SK-N-SH (cell line): Measurements from ENCODE around the gene GYS1. TPM values are rescaled to one million over a fixed set of nuclear protein-coding genes. Genes with fewer than 3 reads are reported as not detected.

ENCODE experiments used
- CTCF ChIA-PET: fragments of 300-600, 350-600 bp; formaldehyde crosslinking; extraction: SDS; loops from one replicate; lab custom pipeline; 2021; lab: Yijun Ruan, JAX
- POLR2A ChIA-PET: fragments of 350-600 bp; sonication (Branson Sonifier 250); formaldehyde crosslinking; extraction: SDS; loops from one replicate; lab custom pipeline; 2020; ENCODE audit warnings: antibody characterized with exemption, inconsistent platforms; lab: Yijun Ruan, JAX
- DNase-seq: peaks from one replicate; pipeline ENCODE4 v3.0.0; 2012
- H2AFZ ChIP-seq: fragments of 200-600 bp; sonication (generic); 2 replicates; pipeline ENCODE4 v1.8.1; 2016; ENCODE audit warnings: antibody characterized with exemption, mild to moderate bottlenecking, low read depth
- H3F3A ChIP-seq: fragments of 200-600 bp; sonication (generic); replicated peaks from 2 replicates; pipeline ENCODE3; 2016; ENCODE audit warnings: antibody characterized with exemption, mild to moderate bottlenecking; ENCODE audit not compliant: insufficient read depth
- H3K27ac ChIP-seq, 2 experiments: fragments of 200-500 bp in 1 of 2; fragments of 200-600 bp in 1 of 2; sonication (Bioruptor generic) in 1 of 2; sonication (generic), shearing (Covaris generic) in 1 of 2; 2 replicates each; pipeline versions ENCODE4 v1.5.1 to v1.6.1; 2014 to 2016; ENCODE audit warnings: low read depth in 2 of 2, inconsistent platforms in 1 of 2, low read length in 1 of 2, mild to moderate bottlenecking in 1 of 2, mixed read lengths in 1 of 2
- H3K27me3 ChIP-seq: fragments of 200-600 bp; sonication (generic), shearing (Covaris generic); 2 replicates; pipeline ENCODE4 v1.6.1; 2016; ENCODE audit warnings: mixed run types; ENCODE audit not compliant: insufficient read depth
- H3K36me3 ChIP-seq, 2 experiments: fragments of 200-500 bp in 1 of 2; fragments of 200-600 bp in 1 of 2; sonication (Bioruptor generic) in 1 of 2; sonication (generic) in 1 of 2; replicated peaks in 1 of 2; 2 replicates each; pipeline versions ENCODE3 to v1.5.1; 2014 to 2016; ENCODE audit warnings: low read length in 1 of 2, mild to moderate bottlenecking in 1 of 2; ENCODE audit not compliant: insufficient read depth in 2 of 2, control insufficient read depth in 1 of 2
- H3K4me1 ChIP-seq, 2 experiments: fragments of 200-500 bp in 1 of 2; fragments of 200-600 bp in 1 of 2; sonication (Bioruptor generic) in 1 of 2; sonication (generic), shearing (Covaris generic) in 1 of 2; 2 replicates each; pipeline versions ENCODE4 v1.5.1 to v1.6.1; 2014 to 2016; ENCODE audit warnings: low read depth in 1 of 2, low read length in 1 of 2, mixed run types in 1 of 2; ENCODE audit not compliant: insufficient read depth in 2 of 2, control insufficient read depth in 1 of 2
- H3K4me2 ChIP-seq: fragments of 200-600 bp; sonication (generic), shearing (Covaris generic); 2 replicates; pipeline ENCODE4 v1.6.1; 2017; ENCODE audit warnings: mixed run types
- H3K4me3 ChIP-seq, 2 experiments: fragments of 200-500 bp in 1 of 2; fragments of 200-600 bp in 1 of 2; sonication (Bioruptor generic) in 1 of 2; sonication (generic), shearing (Covaris generic) in 1 of 2; 2 replicates each; pipeline versions ENCODE4 v1.5.1 to v1.8.1; 2014 to 2016; ENCODE audit warnings: low read depth in 2 of 2, inconsistent platforms in 1 of 2, low read length in 1 of 2, mild to moderate bottlenecking in 1 of 2, mixed read lengths in 1 of 2, moderate library complexity in 1 of 2
- H3K79me2 ChIP-seq: fragments of 200-600 bp; sonication (generic); 2 replicates; pipeline ENCODE4 v1.8.1; 2017; ENCODE audit warnings: mild to moderate bottlenecking; ENCODE audit not compliant: insufficient read depth
- H3K9ac ChIP-seq: fragments of 200-600 bp; sonication (generic); 2 replicates; pipeline ENCODE4 v1.6.1; 2017; ENCODE audit warnings: mixed run types
- H3K9me2 ChIP-seq: fragments of 200-600 bp; sonication (generic); 2 replicates; pipeline ENCODE4 v1.6.1; 2017; ENCODE audit warnings: mixed run types
- H3K9me3 ChIP-seq: fragments of 200-600 bp; sonication (generic); 2 replicates; pipeline ENCODE4 v1.6.1; 2017; ENCODE audit warnings: mixed run types, mild to moderate bottlenecking, moderate library complexity
- H4K20me1 ChIP-seq: fragments of 200-600 bp; sonication (generic); 2 replicates; pipeline ENCODE4 v1.6.1; 2017; ENCODE audit warnings: mild to moderate bottlenecking, mixed run types; ENCODE audit not compliant: insufficient read depth
- CHD2 ChIP-seq: fragments of 150-350 bp; IDR thresholded peaks from 2 replicates; pipeline ENCODE4 v1.6.1; 2018; ENCODE audit warnings: low read length; ENCODE audit not compliant: partially characterized antibody
- CTCF ChIP-seq: fragments of 200-600 bp; sonication (generic); IDR thresholded peaks from 2 replicates; pipeline ENCODE4 v1.6.1; 2017; ENCODE audit warnings: antibody characterized with exemption, mild to moderate bottlenecking, moderate library complexity
- JUND ChIP-seq: IDR thresholded peaks from 2 replicates; pipeline ENCODE4 v1.4.0; 2012
- RAD21 ChIP-seq: IDR thresholded peaks from 2 replicates; pipeline ENCODE4 v1.6.1; 2012; ENCODE audit warnings: mild to moderate bottlenecking, low read length
- RXRA ChIP-seq: IDR thresholded peaks from 2 replicates; pipeline ENCODE4 v1.4.0; 2012; ENCODE audit warnings: low read depth, mild to moderate bottlenecking, borderline replicate concordance
- SMC3 ChIP-seq: IDR thresholded peaks from 2 replicates; pipeline ENCODE4 v1.6.1; 2012; ENCODE audit warnings: low read depth, low read length, improper control_type of control experiment
- TCF12 ChIP-seq: IDR thresholded peaks from 2 replicates; pipeline ENCODE4 v1.4.0; 2012
- USF2 ChIP-seq: fragments of 150-350 bp; IDR thresholded peaks from 2 replicates; pipeline ENCODE4 v1.6.1; 2017; ENCODE audit warnings: antibody characterized with exemption, low read length, low read depth, borderline replicate concordance
- WGBS: methylation state at CpG from one replicate; pipeline ENCODE4 v1.1.6; 2017; ENCODE audit warnings: low lambda C conversion rate; 5-methylcytosine and 5-hydroxymethylcytosine counted together
- polyA plus RNA-seq, 3 experiments: library from polyadenylated mRNA; depleted of rRNA; stranded (reverse); fragments of >200 nt; gene quantifications; 2 replicates each; pipeline ENCODE4 v1.2.3, GENCODE V29; 2012

GYS1 gene
- polyA plus RNA-seq, 1 of the 3 experiments (the other 2 are of a cell fraction) = 25.3 TPM

DNA sequence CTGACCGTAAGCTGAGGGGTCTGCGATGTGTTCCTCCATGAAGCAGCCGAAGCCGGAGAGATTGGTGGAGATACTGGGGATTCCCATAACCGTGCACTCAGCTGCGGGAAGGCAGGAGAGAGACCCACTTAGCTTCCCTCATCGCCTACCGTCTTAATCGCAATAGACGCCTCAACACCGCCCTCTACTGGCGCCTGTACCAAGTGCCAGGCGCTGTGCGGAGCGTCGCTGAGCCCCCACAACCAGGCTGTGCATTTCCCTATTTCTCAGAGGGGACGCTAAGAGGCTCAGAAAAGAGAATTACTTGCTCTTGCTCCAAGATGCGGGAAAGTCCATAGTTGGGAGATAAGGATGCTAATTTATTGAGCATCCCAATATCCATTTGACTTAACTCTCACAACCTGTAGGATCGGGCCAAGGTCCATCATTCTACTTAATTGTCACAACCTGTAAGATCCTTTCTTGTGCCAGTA, 22.1 kb downstream of the GYS1 start:
- Histone ChIP-seq H3K4me3 (no peak overlapping the region; a peak in 1 of 4 replicates), H3K36me3 (peaks cover 21 to 40% of the 10 kb centered on the region in 2 experiments), H3K4me2 (no peak overlapping the region), H3K9me3 (no peaks in the 10 kb centered on the region), H3K27me3 (no peaks in the 10 kb centered on the region), H3K9ac (no peak overlapping the region), H3K27ac (no peak overlapping the region), H3K9me2 (no peaks in the 10 kb centered on the region), H2AFZ (no peak overlapping the region), H3F3A (peaks cover 30% of the 10 kb centered on the region), H3K4me1 (peaks cover 0 to 9% of the 10 kb centered on the region in 2 experiments; a peak in 2 of 4 replicates), H3K79me2 (peaks cover 11% of the 10 kb centered on the region), H4K20me1 (peaks cover 11% of the 10 kb centered on the region)
- CTCF ChIA-PET = interaction anchor here (0.5 to 4.8 kb wide), 54 partner anchors 9 to 382 kb away, joined by 3 to 54 read pairs (median 4); partner anchors contain the start of genes BAX, CA11, DHDH and GYS1
- POLR2A ChIA-PET = interaction anchor here (1.1 to 1.2 kb wide), 2 partner anchors 135 to 183 kb away, joined by 4 read pairs; partner anchors contain the start of gene HSD17B14
- TF ChIP-seq CTCF (peak; percentile 94), USF2 (no peak), SMC3 (peak; percentile 77), RAD21 (peak; percentile 82)
- WGBS = 24% methylated on average over 18 of the region's 19 CpGs
- DNase-seq = peak; percentile 87

DNA sequence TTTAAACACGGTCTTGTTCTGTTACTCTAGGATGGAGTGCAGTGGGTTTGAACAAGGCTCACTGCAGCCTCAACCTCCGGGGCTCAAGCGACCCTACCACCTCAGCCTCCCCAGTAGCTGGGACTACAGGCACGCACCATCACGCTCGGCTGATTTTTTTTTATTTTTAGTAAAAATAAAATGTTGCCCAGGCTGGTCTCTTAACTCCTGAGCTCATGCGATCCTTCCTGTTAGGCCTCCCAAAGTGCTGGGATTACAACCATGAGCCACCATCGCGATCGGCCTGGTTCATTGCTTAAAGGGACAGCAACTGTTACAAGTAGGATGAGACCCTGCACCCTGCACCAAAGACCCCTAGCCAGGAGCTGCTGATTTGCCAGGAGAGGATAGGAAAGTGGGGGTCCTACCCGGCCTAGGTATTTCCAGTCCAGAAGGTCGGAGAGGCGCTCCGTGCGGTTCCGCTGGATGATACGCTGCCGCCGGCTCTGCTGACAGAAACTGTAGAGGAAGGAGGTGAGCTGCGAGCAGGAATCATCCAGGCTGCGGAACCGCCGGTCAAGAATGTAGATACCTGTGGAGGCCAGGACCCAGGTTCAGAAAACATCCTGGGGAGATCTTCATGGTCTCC, 22.9 kb downstream of the GYS1 start:
- H2AFZ ChIP-seq = no peak overlapping the region
- H3K36me3 ChIP-seq = peaks cover 21 to 40% of the 10 kb centered on the region in 2 experiments
- H3K9ac ChIP-seq = no peak overlapping the region
- H3K4me2 ChIP-seq = no peak overlapping the region
- H3K27me3 ChIP-seq = no peaks in the 10 kb centered on the region
- peaks cover 36% of the 10 kb centered on the region for H3F3A ChIP-seq
- no peak overlapping the region for H3K27ac ChIP-seq
- peaks cover 18% of the 10 kb centered on the region for H4K20me1 ChIP-seq
- no peaks in the 10 kb centered on the region for H3K9me3 ChIP-seq
- POLR2A ChIA-PET = interaction anchor here (1.1 to 1.2 kb wide), 2 partner anchors 134 to 182 kb away, joined by 4 read pairs; partner anchors contain the start of gene HSD17B14
- H3K4me1 ChIP-seq = peaks cover 0 to 11% of the 10 kb centered on the region in 2 experiments; a peak in 2 of 4 replicates
- TF ChIP-seq CHD2 (no peak), RAD21 (no peak), JUND (no peak), RXRA (no peak), TCF12 (no peak)
- no peak for DNase-seq
- H3K4me3 ChIP-seq = no peak overlapping the region
- whole genome bisulfite sequencing = 88% methylated on average over 23 of the region's 23 CpGs
- peaks cover 19% of the 10 kb centered on the region for H3K79me2 ChIP-seq
- H3K9me2 ChIP-seq = no peaks in the 10 kb centered on the region
- CTCF ChIA-PET = interaction anchor here (0.5 to 4.8 kb wide), 54 partner anchors 8 to 381 kb away, joined by 3 to 54 read pairs (median 4); partner anchors contain the start of genes BAX, CA11, DHDH and GYS1
